AG09309 (cell line): ENCODE measurements around the gene CNNM3.
"Not testable (repeated sequence)": the region's sequence is repeated elsewhere in the genome, so short reads cannot be mapped to it uniquely, and the experiment has no call there.

ENCODE experiments used
- DNase-seq: peaks from one replicate; pipeline ENCODE4 v3.0.0-alpha.2; 2010; ENCODE audit warnings: low read depth
- H3K4me3 ChIP-seq: 2 replicates; pipeline ENCODE4 v1.5.1; 2011; ENCODE audit warnings: mild to moderate bottlenecking, low read depth, low read length, moderate library complexity; ENCODE audit not compliant: control insufficient read depth
- TF ChIP-seq, protein P1 (sequence below): IDR thresholded peaks from 2 replicates; pipeline ENCODE4 v1.5.1; 2011; ENCODE audit warnings: mild to moderate bottlenecking, low read depth, low read length, inconsistent platforms; ENCODE audit not compliant: insufficient read depth, control insufficient read depth; ENCODE audit errors: missing control alignments

The CNNM3 gene

GRCh38 chr2:96788442-96789244 lies 27.4 kb upstream of the CNNM3 start:
- TF ChIP-seq, protein P1, sequence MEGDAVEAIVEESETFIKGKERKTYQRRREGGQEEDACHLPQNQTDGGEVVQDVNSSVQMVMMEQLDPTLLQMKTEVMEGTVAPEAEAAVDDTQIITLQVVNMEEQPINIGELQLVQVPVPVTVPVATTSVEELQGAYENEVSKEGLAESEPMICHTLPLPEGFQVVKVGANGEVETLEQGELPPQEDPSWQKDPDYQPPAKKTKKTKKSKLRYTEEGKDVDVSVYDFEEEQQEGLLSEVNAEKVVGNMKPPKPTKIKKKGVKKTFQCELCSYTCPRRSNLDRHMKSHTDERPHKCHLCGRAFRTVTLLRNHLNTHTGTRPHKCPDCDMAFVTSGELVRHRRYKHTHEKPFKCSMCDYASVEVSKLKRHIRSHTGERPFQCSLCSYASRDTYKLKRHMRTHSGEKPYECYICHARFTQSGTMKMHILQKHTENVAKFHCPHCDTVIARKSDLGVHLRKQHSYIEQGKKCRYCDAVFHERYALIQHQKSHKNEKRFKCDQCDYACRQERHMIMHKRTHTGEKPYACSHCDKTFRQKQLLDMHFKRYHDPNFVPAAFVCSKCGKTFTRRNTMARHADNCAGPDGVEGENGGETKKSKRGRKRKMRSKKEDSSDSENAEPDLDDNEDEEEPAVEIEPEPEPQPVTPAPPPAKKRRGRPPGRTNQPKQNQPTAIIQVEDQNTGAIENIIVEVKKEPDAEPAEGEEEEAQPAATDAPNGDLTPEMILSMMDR, result no peak
- DNase-seq, result no peak

GRCh38 chr2:96789245-96789617 lies 26.8 kb upstream of the CNNM3 start:
- TF ChIP-seq, protein P1, result no peak
- H3K4me3 ChIP-seq, result no peak overlapping the region
- no peak for DNase-seq

More at GRCh38 chr2:96788442-96789244, 27.4 kb upstream of the CNNM3 start:
- H3K4me3 ChIP-seq, result no peak overlapping the region

GRCh38 chr2:96792772-96793749 lies 23.0 kb upstream of the CNNM3 start:
- H3K4me3 ChIP-seq, result no peak overlapping the region

DNA sequence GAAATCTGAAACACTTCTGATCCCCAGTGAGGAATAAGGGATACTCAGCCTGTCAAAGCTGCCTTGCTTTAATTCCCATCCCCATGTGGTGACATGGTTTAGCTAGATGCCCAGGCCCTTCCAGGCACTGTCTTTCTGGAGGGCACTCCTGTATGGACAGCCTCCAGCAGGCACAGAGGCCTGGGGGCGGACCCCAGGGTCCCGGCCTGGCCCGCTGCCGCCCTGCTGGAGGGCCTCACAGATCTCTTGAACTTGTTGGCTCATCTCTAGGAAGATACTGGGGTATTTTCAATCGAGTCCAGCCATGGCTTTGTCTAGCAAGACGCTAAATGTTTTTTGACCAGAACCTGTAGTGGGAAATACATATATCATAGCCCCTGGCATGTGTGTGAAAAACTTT lies 21.0 kb upstream of the CNNM3 start:
- no peak overlapping the region for H3K4me3 ChIP-seq
- no peak for DNase-seq
- TF ChIP-seq, protein P1, result no peak

More at GRCh38 chr2:96792772-96793749, 23.0 kb upstream of the CNNM3 start:
- TF ChIP-seq, protein P1, result no peak
- DNase-seq, result no peak

- not testable (repeated sequence) for DNase-seq, H3K4me3 ChIP-seq
These were observed 19.6 kb upstream of the CNNM3 start for GRCh38 chr2:96796497-96796896.

DNA sequence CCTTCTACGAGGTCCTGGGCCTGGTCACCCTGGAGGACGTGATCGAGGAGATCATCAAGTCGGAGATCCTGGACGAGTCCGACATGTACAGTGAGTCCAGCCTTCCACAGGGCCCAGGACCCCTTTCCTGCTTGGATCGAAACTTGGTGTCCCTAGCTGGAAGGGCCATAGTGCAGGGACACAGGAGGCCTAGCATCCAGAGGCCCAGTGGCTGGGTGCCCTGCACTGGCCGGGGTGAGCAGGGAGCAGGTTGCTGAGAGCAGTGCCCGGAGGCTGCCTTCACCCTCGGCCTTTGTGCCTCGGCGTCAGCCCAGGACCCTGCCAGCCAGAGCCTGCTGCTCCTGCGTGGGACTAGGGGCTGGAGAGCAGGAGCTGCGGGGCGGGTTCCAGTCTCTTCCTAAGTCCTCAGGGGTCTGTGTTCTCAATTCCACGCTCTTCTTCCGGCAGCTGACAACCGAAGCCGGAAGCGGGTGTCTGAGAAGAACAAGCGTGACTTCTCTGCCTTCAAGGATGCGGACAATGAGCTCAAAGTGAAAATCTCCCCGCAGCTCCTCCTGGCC lies 18.9 kb upstream of the CNNM3 start:
- no peak overlapping the region for H3K4me3 ChIP-seq
- TF ChIP-seq, protein P1, result no peak
- DNase-seq, result no peak
